Tibial nerve (tissue), 3 donors: Measurements from ENCODE around the gene TGM4.

Experiments
- CTCF ChIP-seq, 5 experiments: fragments of 200-600 bp in 3 of 5; fragments of 450-650 bp in 2 of 5; sonication (generic) in 3 of 5; IDR thresholded peaks; one replicate each; pipeline ENCODE4 v1.5.1; 2016 to 2019; ENCODE audit warnings: antibody characterized with exemption in 5 of 5, mild to moderate bottlenecking in 3 of 5, moderate library complexity in 2 of 5
- POLR2A ChIP-seq, 2 donors: fragments of 450-650 bp; IDR thresholded peaks; one replicate each; pipeline ENCODE4 v1.6.1; 2017; ENCODE audit warnings: antibody characterized with exemption in 2 of 2, mild to moderate bottlenecking in 2 of 2, moderate library complexity in 2 of 2

DNA sequence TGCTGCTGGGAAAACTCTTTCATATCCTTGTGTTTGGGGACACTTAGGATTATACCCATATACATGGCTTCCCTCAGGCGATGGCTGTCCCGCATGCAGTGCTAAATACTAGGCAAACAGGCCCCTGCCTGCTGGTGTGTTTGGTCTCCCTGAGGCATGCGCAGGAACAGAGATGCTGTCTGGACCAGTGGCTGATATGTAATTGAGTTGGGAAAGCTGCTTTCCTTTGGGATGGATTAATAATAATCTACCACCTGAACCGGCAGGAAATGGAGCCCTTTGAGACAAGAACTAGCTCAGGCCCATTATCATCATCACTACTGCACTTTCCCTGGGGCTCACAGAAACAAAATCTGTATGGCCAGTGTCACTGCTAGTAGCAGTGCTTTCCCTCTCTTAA lies 83.6 kb downstream of the TGM4 start:
- TF ChIP-seq CTCF (IDR thresholded peaks at IDR 0.05) (no peak), POLR2A (IDR thresholded peaks at IDR 0.05) (no peak)
